Hematopoietic multipotent progenitor cell treated with erythropoietin and hydrocortisone succinate and interleukin-3 and kit ligand, for 8 days (in vitro differentiated cells): ENCODE measurements around the gene FGF14.

ENCODE experiments used
- DNase-seq: peaks from one replicate; pipeline ENCODE4 v3.0.0-alpha.2; 2015

FGF14 gene

DNA sequence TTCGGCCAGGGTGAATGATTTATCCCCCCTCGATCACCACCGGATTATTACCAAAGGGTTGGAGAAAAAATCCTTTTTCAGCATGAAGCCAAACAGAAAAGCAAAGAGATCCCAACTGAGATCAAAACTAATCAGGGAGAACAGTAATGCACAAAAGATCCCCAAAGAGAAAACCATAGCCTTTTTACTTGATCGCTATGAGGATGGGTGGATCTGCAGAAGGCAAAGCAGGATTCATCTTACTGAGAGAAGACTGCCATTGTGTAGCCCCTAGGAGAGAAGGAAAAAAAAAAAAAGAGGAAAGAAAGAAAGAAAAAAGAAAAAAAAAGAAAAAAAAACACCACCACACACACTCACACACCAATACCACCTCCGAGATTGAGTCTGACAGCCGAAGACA is at the start of gene FGF14:
Gene FGF14 (minus strand): TSS at position 283 of the 400 bp plus-strand sequence.
- DNase-seq: no peak

DNA sequence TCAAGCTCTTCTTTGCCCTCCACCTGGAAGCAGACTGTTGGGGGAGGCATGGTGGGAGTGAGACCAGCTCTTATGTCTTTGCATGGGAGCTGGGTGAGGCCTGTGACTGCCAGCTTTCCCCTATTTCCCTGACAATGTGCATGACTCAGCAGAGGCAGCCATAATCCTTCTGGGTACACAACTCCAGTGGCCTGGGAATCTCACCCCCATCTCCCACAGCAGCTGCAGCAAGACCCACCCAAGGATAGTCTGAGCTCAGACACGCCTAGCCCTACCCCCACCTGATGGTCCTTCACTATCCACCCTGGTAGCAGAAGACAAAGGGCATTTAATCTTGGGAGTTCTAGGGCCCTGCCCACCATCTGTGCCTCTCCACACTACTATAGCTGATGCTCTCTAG is 41.4 kb upstream of the FGF14 start:
- no peak for DNase-seq

DNA sequence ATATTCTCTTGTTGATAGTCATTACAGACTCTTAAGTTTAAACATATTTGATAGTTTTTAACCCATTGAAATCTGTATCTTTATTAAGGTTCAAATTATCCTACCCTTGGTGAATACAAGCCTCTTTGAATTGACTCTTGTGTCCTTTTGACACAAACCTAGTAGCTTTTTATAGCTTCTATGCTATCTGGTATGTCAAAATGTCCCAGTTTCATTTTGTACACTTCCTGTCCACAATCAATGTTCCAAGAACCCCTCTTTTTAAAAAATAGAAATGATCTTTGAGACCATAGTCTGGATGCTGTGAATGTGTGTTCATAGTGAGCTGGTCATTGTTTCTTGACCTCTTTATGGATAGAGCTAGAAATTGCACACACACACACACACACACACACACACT is 39.2 kb upstream of the FGF14 start:
- no peak for DNase-seq

DNA sequence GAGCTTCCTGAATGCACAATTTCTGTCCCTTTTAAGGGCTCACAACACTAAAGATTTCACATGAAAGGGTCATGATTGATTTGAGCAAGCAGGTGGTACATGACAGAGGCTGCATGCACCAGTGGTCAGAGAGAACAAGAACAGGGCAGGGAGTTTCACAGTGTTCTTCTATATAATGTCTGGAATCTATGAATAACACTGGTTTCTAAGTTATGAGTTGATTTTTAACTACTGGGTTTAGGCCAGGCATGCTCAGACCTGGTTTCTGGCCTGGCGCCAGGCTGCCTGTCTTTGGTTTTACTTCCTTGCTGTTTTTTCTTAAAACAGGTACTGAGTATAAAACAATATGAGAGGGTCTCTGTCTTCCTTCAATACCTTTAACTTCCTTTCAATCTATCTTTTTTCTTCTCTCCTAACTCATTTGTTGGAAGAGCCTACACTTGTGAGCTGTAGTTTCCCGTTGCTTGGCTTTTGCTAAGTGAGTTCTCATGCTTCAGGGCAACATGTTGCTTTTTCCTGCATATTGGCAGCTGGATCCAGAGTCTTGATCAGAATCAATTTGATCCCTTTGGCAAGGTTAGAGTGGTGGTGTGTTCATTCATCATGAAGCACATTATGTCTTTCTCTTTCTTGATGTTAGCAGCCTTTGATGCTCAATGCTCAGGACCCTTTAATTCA is 38.5 kb upstream of the FGF14 start:
- no peak for DNase-seq

DNA sequence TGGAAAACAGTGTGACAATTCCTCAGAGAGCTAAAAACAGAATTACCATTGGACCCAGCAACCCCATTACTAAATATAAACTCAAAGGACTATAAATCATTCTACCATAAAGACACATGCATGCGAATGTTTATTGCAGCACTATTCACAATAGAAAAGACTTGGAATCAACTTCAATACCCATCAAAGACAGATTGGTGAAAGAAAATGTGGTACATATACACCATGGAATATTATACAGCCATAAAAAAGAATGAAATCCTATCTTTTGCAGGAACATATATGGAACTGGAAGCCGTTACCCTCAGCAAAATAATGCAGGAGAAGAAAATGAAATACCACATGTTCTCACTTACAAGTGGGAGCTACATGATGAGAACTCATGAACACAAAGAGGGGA is 20.8 kb upstream of the FGF14 start:
- DNase-seq: no peak

DNA sequence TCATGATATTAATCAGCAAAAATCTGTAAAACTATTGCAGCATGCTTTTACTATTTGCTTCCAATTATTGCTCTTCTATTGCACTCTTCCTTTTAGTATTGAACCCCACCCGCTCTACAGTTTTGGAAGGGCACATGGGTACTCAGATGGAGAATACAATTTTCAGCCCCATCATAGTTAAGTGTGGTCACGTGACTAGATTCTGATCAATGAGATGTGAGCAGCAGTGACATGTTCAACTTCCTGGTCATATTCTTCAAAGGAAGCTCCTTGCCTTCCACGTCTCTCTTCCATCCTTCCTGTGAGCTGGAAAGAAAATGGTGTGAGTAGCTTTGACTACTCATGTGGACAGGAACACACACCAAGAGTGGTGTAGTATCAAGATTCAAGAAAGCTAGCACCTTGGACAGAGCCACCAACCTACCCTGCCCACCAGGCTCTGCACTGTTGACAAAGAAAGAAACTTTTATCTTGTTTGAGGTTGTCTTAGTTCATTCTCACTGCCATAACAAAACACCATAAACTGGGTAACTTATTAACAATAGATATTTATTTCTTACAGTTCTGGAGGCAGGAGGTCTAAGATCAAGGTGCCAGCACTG is 3.8 kb upstream of the FGF14 start:
- peak; percentile 11 for DNase-seq

DNA sequence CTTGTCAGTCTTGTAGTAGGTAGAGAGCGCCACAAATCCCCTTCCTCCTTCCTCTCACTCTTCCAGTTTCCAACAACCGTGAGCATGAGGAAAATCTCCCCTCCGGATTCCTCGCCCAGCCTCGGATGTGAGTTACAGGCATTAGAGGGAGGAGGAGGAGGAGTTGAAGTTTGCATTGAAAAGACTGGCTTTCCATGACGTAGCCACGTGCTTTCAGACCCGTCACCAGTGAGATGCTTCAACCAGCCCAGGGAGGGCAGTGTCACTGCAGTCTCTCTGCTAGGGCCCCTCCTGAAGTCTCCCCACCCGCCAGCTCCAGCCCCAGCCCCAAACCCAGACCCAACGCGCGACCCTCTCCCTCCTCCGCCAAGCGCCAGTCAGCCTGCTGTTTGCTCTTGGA is 442 bp upstream of the FGF14 start:
- DNase-seq: peak; percentile 6

DNA sequence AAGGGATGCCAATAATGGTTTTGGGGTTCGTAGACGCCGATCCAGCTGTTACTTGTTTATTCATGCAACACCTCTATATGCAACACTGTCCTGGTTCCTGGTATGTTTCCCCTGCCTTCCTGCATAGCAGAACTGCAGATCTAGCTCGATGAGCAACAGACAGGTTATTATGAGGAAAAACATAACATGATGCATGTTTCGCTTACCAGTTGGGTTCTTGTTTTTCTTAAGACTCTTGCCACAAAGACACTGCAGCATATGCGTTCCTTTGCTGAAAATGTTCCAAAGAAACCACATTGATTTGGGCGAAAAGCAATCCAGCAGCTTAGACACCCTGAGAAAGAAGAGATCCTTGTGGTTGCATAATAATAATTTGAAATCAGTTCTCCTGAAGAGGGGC is 583 bp downstream of the FGF14 start:
- no peak for DNase-seq

DNA sequence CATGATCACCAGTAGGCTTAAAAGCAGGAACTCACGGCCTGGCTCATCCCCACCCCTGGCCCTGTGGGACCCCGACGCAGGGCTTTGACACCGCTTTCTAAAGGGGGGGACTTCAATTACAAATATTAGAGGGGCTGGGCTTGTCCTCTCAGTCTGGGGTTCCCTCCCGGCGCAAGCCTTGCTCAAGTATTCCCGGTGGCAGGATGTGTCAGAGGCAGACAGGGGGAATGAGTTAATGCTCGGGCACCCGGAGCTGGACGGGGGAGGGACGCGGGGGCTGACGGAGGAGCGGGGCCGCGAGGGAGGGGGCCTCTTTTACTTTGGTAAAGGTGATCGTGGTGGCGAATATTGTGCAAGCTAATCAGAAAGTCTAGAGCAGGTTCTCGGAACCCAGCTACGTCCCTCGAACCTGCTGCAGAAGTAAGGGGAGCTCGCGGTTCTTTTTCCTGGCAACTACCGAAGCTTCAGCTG is 1.1 kb downstream of the FGF14 start:
- no peak for DNase-seq

DNA sequence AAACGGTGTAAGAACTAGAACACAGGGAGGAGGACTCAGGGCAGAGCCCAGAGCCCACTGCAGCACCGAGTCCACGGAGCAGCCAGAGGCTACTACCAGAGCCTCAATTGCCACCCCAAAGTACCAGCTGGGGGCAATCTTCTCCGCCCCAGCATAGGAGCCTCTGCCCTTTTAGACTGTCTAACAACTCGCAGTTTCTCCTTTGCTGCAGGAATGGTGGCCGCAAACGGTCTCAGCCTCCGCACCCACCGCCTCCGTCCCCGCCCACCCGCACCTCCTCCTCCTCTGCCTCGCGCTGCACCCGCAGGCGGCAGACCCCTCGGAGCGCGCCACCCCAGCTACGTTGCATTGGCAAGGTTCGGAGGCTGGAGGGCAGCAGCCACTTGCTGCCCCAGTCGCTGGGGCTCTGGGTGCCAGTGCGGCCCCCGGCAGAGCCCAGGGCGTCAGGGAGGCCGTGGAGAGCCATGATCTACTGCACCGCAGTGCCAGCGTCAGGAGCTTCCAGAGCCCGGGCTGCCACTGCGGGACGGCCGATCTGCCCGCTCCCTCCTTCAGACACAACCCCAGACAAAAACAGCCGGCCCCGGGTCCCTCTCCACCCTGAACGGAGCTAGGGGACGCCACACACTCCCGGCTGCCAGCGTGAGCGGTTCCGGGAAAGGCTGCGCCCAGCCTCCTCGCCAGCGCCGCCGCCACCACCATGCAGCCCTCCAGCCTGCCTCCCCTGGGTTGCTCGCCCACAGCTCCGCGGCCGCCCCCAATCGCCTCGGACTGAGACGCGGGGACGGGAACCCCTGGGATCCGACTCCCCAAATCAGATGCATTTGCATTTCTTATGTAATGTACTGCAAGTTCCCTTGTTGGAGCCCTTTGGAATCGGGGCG is 1.8 kb downstream of the FGF14 start:
- DNase-seq: peak; percentile 3

DNA sequence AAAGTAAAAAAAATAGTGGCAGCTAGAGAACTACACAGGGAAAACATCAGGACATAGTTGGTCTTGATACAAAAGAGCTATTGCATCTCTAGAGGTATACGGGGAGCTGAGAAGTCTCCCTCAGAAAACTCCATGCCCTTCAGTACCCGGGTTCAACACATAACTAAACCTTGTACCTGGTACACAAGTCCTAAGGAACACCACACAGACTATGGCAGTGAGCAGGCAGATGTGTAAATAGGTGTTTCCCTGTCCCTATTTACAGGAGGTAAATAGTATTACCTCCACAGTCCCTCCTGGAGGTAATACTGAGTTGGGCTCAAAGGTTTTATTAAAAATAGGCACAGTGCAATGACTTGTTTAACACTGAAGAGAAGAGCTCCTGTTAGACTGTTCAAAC is 5.9 kb downstream of the FGF14 start:
- DNase-seq: no peak

DNA sequence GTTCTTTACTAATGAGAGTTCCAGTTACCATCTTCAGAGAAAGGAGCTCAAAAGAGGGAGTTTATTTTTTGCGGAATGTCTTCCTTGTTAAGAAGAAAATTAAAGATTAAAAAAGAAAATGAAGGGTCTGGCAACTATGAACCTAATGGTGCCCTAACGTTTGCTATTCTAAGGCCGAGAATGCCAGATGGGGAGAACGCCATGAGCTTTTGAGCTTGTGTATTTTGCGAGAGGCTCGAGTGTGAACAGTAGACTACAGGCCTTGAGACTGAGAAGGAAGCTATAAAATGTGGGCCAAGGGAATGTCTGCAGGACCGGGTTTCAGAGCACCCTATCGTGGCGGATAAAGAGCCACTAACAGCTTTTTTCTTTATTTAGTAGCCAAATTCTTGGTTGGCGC is 6.7 kb downstream of the FGF14 start:
- no peak for DNase-seq

DNA sequence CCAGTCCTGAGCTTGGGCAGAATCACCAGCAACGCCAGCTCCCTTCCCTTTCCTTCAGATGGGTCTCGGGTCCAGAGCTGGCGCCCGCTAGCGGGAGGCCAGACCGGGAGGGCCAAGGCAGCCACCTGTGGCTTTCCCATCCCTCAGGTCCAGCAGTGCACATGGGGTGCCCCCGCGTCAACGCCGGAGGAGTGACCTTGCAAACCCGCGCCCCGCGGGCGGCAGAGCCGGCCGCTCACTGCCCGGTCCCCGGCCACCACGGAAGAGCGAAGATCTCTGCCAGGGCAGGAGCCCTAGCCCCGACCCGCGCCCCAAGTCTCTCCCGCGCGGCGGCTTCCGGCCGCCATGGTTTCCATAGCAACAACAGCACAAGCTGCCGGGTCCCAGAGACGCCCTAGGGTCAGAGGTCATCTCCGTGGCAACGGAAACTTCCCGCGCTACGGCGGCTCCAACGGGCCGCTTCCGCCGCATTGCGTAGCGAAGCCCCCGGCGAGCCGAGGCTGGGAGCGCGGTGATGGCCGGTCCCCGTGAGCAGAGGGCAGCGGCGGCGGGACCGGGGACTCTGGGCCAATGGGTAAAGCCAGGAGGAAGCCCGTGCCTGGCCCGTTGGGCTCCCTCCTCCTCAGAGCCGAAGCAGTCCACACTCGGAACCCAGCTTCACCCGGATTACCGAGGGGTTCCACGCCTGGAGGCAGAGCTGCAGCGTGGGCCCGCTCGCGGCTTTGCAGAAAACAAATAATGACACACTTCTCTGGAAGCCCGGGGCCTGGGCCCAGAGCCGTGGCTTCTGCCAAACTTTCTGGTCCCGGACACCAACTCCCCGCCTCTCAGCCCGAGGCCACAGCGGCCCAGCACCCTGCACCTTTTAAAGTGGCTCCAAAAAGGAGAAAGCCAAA is 7.4 kb downstream of the FGF14 start:
- DNase-seq: peak; percentile 92

DNA sequence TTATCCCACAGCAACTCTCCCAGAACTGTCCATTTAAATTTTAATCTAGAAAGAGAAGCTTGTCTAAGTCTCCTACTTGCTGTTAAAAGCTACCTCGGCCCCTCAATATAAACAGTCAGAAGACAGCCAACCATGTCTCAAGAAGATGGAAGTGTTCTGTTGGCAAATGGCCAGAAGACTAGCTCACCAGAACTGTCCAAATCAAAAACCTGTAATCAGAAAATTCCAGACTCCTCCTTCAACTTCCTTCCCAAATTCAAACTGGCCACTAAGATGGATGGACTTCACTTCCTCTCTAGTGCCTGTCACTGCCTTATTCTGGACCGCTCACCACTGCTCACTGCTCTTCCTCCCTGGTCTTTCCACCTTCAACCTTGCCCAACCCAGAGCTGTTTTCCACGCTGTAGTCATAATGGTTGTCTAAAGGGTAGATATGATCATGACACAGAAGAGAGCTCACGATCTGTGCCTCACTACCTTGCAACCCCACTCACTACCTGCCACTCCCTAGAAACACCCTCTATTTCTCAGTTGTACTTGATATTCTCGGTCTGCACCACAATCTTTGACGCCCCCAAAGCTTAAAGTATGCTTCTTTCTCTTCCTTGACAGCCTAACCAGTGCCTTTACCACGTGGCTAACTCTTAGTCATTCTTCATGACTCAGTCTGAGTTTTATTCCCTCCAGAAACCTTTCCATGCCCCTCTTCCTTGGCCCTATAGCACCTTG is 9.2 kb downstream of the FGF14 start:
- DNase-seq: no peak

DNA sequence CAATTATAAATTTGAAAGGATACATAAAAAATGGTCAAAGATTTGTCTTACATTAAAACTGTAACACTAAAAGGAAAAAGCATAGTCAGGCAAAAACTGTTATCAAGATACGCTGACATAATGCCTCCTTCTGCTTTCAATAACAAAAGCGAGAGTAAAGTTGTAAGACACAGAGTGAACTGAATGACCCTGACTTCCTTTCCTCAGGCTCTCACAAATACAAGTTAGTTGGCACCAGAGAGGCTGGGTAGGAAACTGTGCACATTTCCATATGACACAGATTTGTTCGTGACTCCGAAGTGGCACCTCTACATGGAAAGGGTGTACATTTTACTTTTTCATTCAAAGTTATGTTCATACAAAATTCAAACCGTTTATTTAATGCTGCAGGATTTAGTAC is 15.4 kb downstream of the FGF14 start:
- DNase-seq: no peak

DNA sequence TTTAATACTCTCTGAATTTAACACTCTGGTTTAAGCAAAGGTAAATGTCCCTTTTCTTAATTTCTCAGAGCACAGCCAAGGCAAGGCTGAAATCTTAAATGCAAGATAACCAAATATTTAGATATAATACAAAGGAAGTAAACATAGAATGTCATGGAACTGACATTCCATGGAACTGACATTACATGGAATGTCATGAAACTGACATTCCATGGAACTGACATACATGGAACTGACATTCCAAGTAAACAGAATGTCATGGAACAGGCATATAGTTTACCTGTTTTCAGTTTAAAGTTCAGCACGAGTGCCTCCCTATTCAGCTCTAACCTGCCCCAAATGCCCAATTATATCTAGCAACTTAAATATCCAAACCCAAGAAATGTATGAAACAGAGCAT is 21.8 kb downstream of the FGF14 start:
- DNase-seq: no peak

DNA sequence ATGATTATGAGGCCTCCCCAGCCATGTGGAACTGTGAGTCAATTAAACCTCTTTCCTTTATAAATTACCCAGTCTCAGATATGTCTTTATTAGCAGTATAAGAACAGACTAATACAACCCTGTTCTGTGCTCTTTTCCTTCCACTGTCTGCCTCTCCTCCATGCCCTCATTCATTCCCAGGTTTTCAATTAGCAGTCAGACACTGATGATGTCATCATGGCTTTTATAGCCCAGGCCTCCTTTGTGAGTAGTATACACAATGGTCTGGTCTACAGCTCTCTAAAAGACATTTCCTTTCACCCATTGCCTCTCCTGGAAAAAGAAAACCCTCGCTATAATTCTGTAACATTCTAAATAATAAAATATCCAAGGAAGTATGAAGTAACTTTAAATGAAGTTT is 25.5 kb downstream of the FGF14 start:
- DNase-seq: no peak

DNA sequence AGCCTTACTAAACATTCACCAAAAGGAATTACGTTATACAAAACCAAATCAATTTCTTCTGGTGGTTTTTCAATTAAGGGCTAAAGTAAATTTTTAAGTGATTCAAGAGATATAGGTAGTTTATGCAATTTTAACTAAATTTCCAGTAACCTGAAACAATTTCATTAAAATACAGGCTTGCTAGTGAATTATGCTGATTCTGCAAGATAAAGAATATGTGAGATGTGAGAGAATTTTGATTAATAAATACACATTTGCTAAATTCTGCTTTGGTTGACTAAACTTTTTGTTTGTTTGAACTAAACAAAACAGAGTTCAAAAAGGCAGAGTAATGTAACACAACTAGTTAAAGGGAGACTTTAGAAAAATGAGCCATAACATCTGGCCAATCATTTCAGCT is 27.1 kb downstream of the FGF14 start:
- DNase-seq: no peak

DNA sequence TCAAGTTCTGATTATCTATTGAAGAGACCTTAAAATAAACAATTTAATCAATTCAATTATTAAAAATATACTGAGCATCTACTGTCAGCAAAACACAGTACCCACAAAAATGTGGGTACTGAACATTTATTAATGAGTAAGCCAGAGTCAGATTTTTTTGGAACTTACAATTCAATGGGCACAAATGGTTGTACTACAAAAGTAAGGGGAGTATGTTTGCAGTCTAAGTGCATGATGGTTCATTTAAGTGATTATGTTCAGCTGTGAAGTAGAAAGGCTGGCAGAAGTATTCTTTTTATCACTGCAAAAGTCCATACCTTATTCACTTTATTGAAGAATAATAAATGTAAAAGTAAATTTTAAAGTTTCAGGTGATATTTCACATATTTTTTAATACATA is 27.6 kb downstream of the FGF14 start:
- DNase-seq: no peak

DNA sequence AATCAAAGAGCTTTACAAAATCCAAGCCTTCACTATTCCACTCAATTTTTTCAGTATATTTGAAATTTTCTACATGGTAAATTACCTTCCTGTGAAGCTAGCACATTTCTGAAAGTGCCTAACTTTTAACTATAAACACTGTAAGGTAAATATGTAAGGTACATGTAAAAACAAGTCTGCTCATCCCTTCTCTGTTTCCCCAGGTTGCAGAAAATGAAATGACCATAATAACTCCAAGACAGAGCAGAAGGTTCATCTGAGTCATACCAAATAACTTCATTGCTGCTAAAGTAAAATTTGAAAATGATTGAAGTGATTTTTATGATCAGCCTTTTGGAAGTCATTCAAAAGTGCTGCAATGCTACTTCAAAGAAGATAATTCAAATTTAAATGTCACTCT is 28.6 kb downstream of the FGF14 start:
- no peak for DNase-seq

DNA sequence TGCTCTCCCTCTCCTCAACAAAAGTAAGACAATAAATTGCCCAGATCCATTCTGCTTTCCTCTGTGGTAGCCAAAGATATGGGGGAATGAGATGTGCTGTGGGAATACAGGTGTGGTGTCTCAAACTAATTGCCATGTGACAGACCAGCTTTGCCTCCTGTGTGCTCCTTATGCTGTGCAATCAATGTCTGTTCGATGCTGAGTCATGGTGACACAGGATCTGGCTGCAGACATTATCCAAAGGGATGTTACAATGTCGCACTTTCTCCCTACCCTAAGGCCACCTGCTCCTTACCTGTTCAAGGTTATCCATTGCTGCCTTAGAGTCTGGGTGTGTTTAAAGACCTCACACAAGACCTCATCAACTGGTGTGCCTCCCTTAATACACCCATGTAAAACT is 32.5 kb downstream of the FGF14 start:
- no peak for DNase-seq

DNA sequence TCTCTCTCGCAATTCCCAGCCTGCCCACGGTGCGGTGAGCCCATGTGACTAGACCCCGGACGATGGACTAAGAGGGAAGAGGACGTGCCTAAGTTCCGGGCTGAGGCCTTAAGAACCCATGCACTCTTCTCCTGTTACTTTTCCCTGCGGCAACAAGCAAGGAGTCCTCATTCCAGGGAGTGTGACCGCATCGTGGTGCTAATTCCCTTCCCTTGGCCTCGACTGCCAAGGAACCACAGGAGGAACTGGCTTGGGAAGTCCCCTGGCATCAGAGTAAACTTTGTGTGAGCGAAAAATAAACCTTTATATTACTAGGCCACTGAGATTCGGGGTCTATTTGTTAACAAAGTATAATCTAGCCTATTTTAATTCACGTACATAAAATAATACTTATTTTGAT is 34.0 kb downstream of the FGF14 start:
- DNase-seq: no peak
